Osteoblast (primary cell): ENCODE results near the gene CECR2. TPM values are rescaled to one million over a fixed set of nuclear protein-coding genes. Genes with fewer than 3 reads are reported as not detected.
"Not testable (repeated sequence)": the region's sequence is repeated elsewhere in the genome, so short reads cannot be mapped to it uniquely, and the experiment has no call there.

Experiments used
- DNase-seq: peaks from one replicate; pipeline ENCODE4 v3.0.0; 2011; ENCODE audit warnings: low spot score, mixed read lengths; ENCODE audit not compliant: insufficient read length; ENCODE audit errors: missing footprints
- H2AFZ ChIP-seq: 2 replicates; pipeline ENCODE4 v1.6.0; 2011; ENCODE audit warnings: mild to moderate bottlenecking, low read length
- H3K27ac ChIP-seq: 2 replicates; pipeline ENCODE4 v1.5.1; 2011; ENCODE audit warnings: mild to moderate bottlenecking, low read depth, low read length, moderate library complexity
- H3K27me3 ChIP-seq: 2 replicates; pipeline ENCODE4 v1.6.0; 2012; ENCODE audit warnings: mild to moderate bottlenecking, control low read depth, inconsistent platforms, low read length, moderate library complexity; ENCODE audit not compliant: insufficient read depth
- H3K36me3 ChIP-seq: 2 replicates; pipeline ENCODE4 v1.5.1; 2011; ENCODE audit warnings: mild to moderate bottlenecking, low read length, control low read depth, moderate library complexity; ENCODE audit not compliant: insufficient read depth
- H3K4me1 ChIP-seq: 2 replicates; pipeline ENCODE4 v1.5.1; 2011; ENCODE audit warnings: mild to moderate bottlenecking, low read length, control low read depth, moderate library complexity; ENCODE audit not compliant: insufficient read depth
- H3K4me2 ChIP-seq: 2 replicates; pipeline ENCODE4 v1.6.0; 2011; ENCODE audit warnings: mild to moderate bottlenecking, low read length; ENCODE audit not compliant: insufficient read depth
- H3K4me3 ChIP-seq: fragments of 200-600 bp; sonication (generic); 3 replicates; pipeline ENCODE4 v1.5.1; 2012; ENCODE audit warnings: mild to moderate bottlenecking, low read length, inconsistent platforms; ENCODE audit not compliant: insufficient read depth
- H3K79me2 ChIP-seq: 2 replicates; pipeline ENCODE4 v1.6.0; 2012; ENCODE audit warnings: mild to moderate bottlenecking, low read length, control low read depth, inconsistent platforms; ENCODE audit not compliant: insufficient read depth
- H3K9me3 ChIP-seq: 2 replicates; pipeline ENCODE4 v1.5.1; 2011; ENCODE audit warnings: low read depth, low read length, control low read depth
- H4K20me1 ChIP-seq: 2 replicates; pipeline ENCODE4 v1.6.0; 2012; ENCODE audit warnings: mild to moderate bottlenecking, low read length, control low read depth; ENCODE audit not compliant: insufficient read depth
- CTCF ChIP-seq: IDR thresholded peaks from 2 replicates; pipeline ENCODE4 v1.5.1; 2011; ENCODE audit warnings: mild to moderate bottlenecking, low read depth, low read length, moderate library complexity; ENCODE audit errors: extremely low read depth
- total RNA-seq: library from RNA; depleted of rRNA; stranded (reverse); fragments of >200 nt; gene quantifications from 2 replicates; pipeline ENCODE4 v1.2.3, GENCODE V29; 2012

Gene CECR2
- total RNA-seq, 1 donor, result not detected

- Histone ChIP-seq H3K27ac (no peak overlapping the region), H4K20me1 (no peaks in the 10 kb centered on the region), H3K4me2 (no peak overlapping the region), H3K4me1 (no peaks in the 10 kb centered on the region), H3K4me3 (no peak overlapping the region), H3K9me3 (no peaks in the 10 kb centered on the region), H2AFZ (no peak overlapping the region), H3K36me3 (no peaks in the 10 kb centered on the region), H3K27me3 (peaks cover 4% of the 10 kb centered on the region), H3K79me2 (no peaks in the 10 kb centered on the region)
- no peak for DNase-seq
- no peak for TF ChIP-seq CTCF
Measured at GRCh38 chr22:17513612-17514011, 144.4 kb downstream of the CECR2 start.

- Histone ChIP-seq H3K79me2 (no peaks in the 10 kb centered on the region), H3K36me3 (no peaks in the 10 kb centered on the region), H3K27ac (no peak overlapping the region), H2AFZ (no peak overlapping the region), H3K4me1 (no peaks in the 10 kb centered on the region), H4K20me1 (no peaks in the 10 kb centered on the region), H3K4me2 (no peak overlapping the region), H3K4me3 (no peak overlapping the region), H3K9me3 (no peaks in the 10 kb centered on the region), H3K27me3 (peaks cover 4% of the 10 kb centered on the region)
- TF ChIP-seq CTCF, result no peak
- DNase-seq, result no peak
Measured at GRCh38 chr22:17514084-17514483, 144.8 kb downstream of the CECR2 start.

DNA sequence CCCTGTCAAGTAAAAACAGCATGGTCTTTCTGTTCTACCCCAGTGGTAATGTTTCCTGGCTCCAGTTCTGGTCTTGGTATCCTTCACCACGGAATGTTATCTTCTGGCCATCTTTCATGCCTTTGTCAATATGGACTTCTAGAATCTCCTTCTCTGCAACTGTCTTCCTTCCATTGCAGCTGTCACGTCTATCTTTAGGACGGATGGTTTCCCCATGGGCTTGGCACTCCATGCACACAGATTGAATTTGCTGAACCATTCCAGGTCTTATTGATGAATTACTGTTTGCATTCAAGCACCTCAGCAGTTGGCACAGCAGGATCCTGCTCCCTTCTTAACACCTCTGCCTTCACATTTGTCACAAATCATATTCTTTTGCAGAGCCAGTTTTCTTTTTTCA is 149.1 kb downstream of the CECR2 start:
- Histone ChIP-seq H3K4me1 (no peaks in the 10 kb centered on the region), H3K27ac (no peak overlapping the region), H3K4me3 (no peak overlapping the region), H3K27me3 (no peaks in the 10 kb centered on the region), H3K9me3 (no peaks in the 10 kb centered on the region), H3K4me2 (no peak overlapping the region), H4K20me1 (no peaks in the 10 kb centered on the region), H2AFZ (no peak overlapping the region), H3K36me3 (no peaks in the 10 kb centered on the region), H3K79me2 (no peaks in the 10 kb centered on the region)
- no peak for DNase-seq
- no peak for TF ChIP-seq CTCF

GRCh38 chr22:17521971-17522370 is 152.7 kb downstream of the CECR2 start:
- H3K79me2 ChIP-seq, H3K4me1 ChIP-seq, H3K4me3 ChIP-seq, H4K20me1 ChIP-seq, DNase-seq, H3K36me3 ChIP-seq, H3K4me2 ChIP-seq, H2AFZ ChIP-seq, H3K27ac ChIP-seq, H3K9me3 ChIP-seq, H3K27me3 ChIP-seq: not testable (repeated sequence)
